ENCODE results near the gene CRISP2. TPM values are rescaled to one million over a fixed set of nuclear protein-coding genes. Genes with fewer than 3 reads are reported as not detected.

The CRISP2 gene
- total RNA-seq, 4 donors from 2014 or later = 0.57 to 0.76 TPM; not detected in 2

Other genes with a start within 250 kb of the CRISP2 start
- gene GLYATL3, start 213.6 kb downstream of the CRISP2 start, total RNA-seq = not detected
- 10 to 100 TPM in 3 of 4 donors, 1 to 10 TPM in 1; 10.0 to 22.8 (median 18.3) TPM for gene C6orf141, start 162.9 kb downstream of the CRISP2 start, total RNA-seq
- gene RHAG, start 76.7 kb downstream of the CRISP2 start, total RNA-seq = under 1 TPM in 1 of 4 donors, not detected in 3; 0.19 TPM
- gene CRISP3, start 30.8 kb upstream of the CRISP2 start, total RNA-seq = 100 to 1,000 TPM in 1 of 4 donors, 10 to 100 TPM in 2, 1 to 10 TPM in 1; 6.1 to 114 (median 48.8) TPM
- not detected for gene PGK2, start 73.7 kb upstream of the CRISP2 start, total RNA-seq
- not detected for gene CRISP1, start 153.0 kb upstream of the CRISP2 start, total RNA-seq